GM10248 (cell line): ENCODE data around the gene RASEF.

Source experiments
- CTCF ChIA-PET: fragments of 300-600 bp; sonication (Branson Sonifier 250); formaldehyde crosslinking; extraction: SDS; loops from one replicate; lab custom pipeline; 2021; ENCODE audit warnings: antibody characterized with exemption; lab: Yijun Ruan, JAX
- POLR2A ChIA-PET: fragments of 350-650 bp; sonication (Branson Sonifier 250); formaldehyde crosslinking; extraction: SDS; loops from one replicate; lab custom pipeline; 2020; ENCODE audit warnings: antibody characterized with exemption; lab: Yijun Ruan, JAX
- DNase-seq: peaks from one replicate; pipeline ENCODE4 v3.0.0; 2012; ENCODE audit errors: extremely low spot score
- TF ChIP-seq, protein P1 (sequence below): IDR thresholded peaks from 2 replicates; pipeline ENCODE4 v1.5.1; 2012; ENCODE audit warnings: mild to moderate bottlenecking, low read depth; ENCODE audit errors: extremely low read depth, missing control alignments, control extremely low read depth

RASEF gene

DNA sequence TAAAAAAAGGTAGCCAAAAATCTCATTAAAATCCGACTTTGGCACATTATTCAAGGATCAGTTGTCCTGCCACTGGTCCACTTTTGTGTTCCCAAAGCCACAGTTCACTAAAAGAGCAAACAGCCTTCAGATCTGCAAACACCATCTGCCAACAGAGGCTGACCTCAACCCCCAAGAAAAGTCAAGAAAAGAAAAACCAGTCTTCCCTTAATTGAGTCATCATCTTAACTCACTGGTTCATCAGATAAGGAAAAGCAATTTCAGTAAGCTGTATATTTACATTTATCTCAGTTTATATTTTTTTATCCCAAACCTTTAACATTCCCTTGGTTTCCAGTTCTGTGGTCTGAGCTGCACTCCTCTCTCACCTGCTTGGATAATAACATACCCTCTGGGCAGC, 21.2 kb downstream of the RASEF start:
- no peak for DNase-seq
- ChIA-PET POLR2A (no interaction called here), CTCF (no interaction called here)

DNA sequence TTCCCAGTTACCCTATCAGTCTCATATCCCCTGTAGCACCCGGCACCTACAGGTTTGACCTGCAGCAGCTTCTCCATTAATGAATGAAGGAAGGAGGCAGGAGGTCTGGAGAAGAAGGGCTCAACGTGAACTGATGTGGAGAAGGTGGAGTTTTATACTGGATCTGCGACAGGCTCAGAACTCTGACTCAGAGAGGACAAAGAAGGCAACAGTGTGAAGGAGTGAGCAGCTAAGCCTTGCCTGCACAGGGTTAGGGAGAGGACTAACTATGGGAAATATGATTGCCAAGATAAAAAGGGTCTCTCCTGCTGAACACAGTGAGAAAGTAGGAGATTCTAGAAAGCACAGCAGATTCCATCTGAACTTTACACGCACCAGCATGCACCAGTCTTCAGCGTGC, 23.6 kb downstream of the RASEF start:
- TF ChIP-seq, protein P1, sequence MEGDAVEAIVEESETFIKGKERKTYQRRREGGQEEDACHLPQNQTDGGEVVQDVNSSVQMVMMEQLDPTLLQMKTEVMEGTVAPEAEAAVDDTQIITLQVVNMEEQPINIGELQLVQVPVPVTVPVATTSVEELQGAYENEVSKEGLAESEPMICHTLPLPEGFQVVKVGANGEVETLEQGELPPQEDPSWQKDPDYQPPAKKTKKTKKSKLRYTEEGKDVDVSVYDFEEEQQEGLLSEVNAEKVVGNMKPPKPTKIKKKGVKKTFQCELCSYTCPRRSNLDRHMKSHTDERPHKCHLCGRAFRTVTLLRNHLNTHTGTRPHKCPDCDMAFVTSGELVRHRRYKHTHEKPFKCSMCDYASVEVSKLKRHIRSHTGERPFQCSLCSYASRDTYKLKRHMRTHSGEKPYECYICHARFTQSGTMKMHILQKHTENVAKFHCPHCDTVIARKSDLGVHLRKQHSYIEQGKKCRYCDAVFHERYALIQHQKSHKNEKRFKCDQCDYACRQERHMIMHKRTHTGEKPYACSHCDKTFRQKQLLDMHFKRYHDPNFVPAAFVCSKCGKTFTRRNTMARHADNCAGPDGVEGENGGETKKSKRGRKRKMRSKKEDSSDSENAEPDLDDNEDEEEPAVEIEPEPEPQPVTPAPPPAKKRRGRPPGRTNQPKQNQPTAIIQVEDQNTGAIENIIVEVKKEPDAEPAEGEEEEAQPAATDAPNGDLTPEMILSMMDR: no peak
- CTCF ChIA-PET: no interaction called here
- no peak for DNase-seq
- POLR2A ChIA-PET: no interaction called here

More for the DNA sequence above, 21.2 kb downstream of the RASEF start:
- TF ChIP-seq, protein P1: no peak

DNA sequence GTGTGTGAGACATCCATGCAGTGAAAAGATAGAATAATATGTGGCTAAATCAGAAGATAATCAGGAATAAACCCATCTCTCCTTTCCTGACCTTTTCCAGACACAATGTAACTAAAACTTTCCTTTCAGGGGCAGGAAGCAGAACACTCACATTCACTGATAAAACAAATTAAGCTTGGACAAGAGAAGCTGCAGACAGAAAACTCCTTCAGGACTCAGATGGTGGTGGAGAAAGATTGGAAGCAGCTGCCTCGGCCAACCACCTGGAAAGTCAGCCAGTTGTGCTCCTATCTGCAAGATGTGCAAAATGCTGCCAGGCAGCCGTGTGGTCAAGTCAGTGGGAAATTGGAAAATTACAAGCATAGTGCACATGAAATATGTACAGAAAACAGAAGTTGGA, 26.9 kb downstream of the RASEF start:
- ChIA-PET CTCF (no interaction called here), POLR2A (no interaction called here)
- DNase-seq: no peak
- TF ChIP-seq, protein P1: no peak

DNA sequence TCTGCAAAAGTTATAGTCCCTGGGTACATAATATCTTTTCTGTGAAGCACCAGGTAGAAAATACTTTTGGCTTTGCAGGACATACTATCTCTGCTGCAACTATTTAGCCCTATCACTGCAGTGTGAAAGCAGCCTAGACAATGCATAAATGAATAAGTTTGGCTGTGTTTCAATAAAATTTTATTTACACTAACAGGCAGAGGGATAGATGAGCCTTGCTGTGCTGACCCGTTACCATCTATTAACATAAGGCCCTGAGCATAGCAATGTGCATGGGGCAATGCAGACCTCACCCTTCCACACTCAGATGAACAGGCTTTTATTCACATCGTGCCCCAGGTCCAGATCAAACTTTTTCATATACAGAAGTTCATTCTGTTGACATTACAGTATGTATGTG, 27.8 kb downstream of the RASEF start:
- DNase-seq: no peak
- TF ChIP-seq, protein P1: no peak
- CTCF ChIA-PET: no interaction called here
- POLR2A ChIA-PET: no interaction called here

DNA sequence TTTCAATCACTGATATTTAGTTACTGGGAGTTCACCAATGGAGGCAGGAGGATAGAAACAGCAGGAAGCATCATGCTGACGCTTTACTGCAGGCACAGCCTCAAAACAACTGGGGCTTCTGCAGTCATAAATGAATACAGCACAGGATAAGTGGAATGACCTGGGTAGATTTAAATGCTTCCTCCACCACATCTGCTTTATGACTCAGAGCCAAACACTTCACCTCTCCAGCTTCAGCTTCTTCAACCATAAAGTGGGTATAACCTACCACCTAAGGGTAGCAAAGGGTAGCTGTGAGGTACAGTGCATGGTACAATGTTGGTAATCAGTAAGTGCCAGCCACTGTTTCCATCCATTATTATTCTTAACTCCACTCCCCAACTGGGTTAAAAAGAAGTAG, 28.4 kb downstream of the RASEF start:
- POLR2A ChIA-PET: no interaction called here
- CTCF ChIA-PET: no interaction called here
- TF ChIP-seq, protein P1: no peak
- no peak for DNase-seq

DNA sequence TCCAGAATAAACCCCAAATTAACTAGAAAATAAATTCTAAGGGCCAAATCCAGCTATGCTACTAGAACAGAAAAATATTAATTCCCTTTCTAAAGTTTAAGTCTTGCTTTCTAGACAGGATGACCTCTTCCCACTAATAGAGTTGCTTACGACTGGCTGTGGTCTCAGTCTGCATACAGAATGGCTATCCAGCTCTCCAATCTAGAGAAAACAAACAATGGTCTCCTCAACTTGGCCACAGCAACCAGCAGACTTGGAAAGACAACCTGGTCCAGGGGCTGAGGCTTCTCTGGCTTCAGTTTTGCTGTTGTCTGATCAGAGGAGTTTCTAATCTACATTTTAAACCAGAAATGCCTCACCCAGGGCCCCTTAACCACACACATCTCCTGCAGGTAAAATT, 28.9 kb downstream of the RASEF start:
- CTCF ChIA-PET: no interaction called here
- TF ChIP-seq, protein P1: no peak
- DNase-seq: no peak
- POLR2A ChIA-PET: no interaction called here
